K562 (cell line): ENCODE data around the gene ADI1. TPM values are rescaled to one million over a fixed set of nuclear protein-coding genes. Genes with fewer than 3 reads are reported as not detected.

Experiments
- ATAC-seq: fragments of 200-7000 bp; cut with Tn5 transposase; 3 replicates; pipeline ENCODE4 v1.9.1; 2020; ENCODE audit warnings: moderate library complexity
- BruUV-seq: library from RNA; stranded (reverse); fragments of 400-500 nt; replicated peaks from 2 replicates; lab custom pipeline; 2021; lab: Mats Ljungman, UMichigan
- CTCF ChIA-PET: fragments of 300-600 bp; formaldehyde crosslinking; extraction: SDS; loops from one replicate; lab custom pipeline; 2021; ENCODE audit warnings: low intra/inter-chr PET ratio; lab: Yijun Ruan, JAX
- POLR2A ChIA-PET: fragments of 300-600, 350-650 bp; sonication (Branson Sonifier 250); formaldehyde crosslinking; extraction: SDS; loops from one replicate; lab custom pipeline; 2021; ENCODE audit warnings: antibody characterized with exemption, inconsistent platforms; lab: Yijun Ruan, JAX
- DNase-seq, 4 experiments: peaks; one replicate each; pipeline versions ENCODE4 v3.0.0 to v3.0.0-alpha.2; 2011 to 2018; ENCODE audit warnings: low spot score in 3 of 4, mixed read lengths in 3 of 4; ENCODE audit errors: extremely low read depth in 1 of 4
- FAIRE-seq: peaks from 2 replicates; lab custom pipeline; 2011; peaks lifted over from hg19 to GRCh38; lab: Jason Lieb, UNC
- H2AFZ ChIP-seq: 2 replicates; pipeline ENCODE4 v1.6.0; 2011; ENCODE audit warnings: low read depth, low read length, control low read depth, inconsistent platforms
- H3K27ac ChIP-seq: fragments of 200-600 bp; 3 replicates; pipeline ENCODE4 v1.8.0; 2011; ENCODE audit warnings: low read depth, mild to moderate bottlenecking, control low read depth, inconsistent platforms, low read length, moderate library complexity, mixed read lengths; ENCODE audit errors: extremely low read depth
- H3K27me3 ChIP-seq, 2 experiments: fragments of 300-600 bp in 1 of 2; 2 replicates in 1 of 2; 3 replicates in 1 of 2; pipeline versions ENCODE4 v1.6.0 to v1.8.0; 2011; ENCODE audit warnings: inconsistent platforms in 2 of 2, low read length in 2 of 2, mild to moderate bottlenecking in 1 of 2, mixed read lengths in 1 of 2, moderate library complexity in 1 of 2; ENCODE audit not compliant: control insufficient read depth in 2 of 2, insufficient read depth in 2 of 2
- H3K36me3 ChIP-seq: fragments of 300-600 bp; 3 replicates; pipeline ENCODE4 v1.8.0; 2011; ENCODE audit warnings: mild to moderate bottlenecking, low read length, inconsistent platforms; ENCODE audit not compliant: control insufficient read depth, insufficient read depth
- H3K4me1 ChIP-seq, 2 experiments: fragments of 200-600 bp in 1 of 2; replicated peaks in 1 of 2; 2 replicates in 1 of 2; 3 replicates in 1 of 2; pipeline versions ENCODE4 v1.5.1 to v1.8.0; 2011; ENCODE audit warnings: inconsistent platforms in 2 of 2, low read length in 2 of 2, mild to moderate bottlenecking in 1 of 2, mixed read lengths in 1 of 2, moderate library complexity in 1 of 2; ENCODE audit not compliant: control insufficient read depth in 2 of 2, insufficient read depth in 2 of 2
- H3K4me2 ChIP-seq: 2 replicates; pipeline ENCODE4 v1.6.1; 2011; ENCODE audit warnings: low read length, control low read depth, inconsistent platforms, mixed read lengths; ENCODE audit not compliant: insufficient read depth
- H3K4me3 ChIP-seq: fragments of 200-600 bp; sonication (generic), shearing (Covaris generic); 2 replicates; pipeline ENCODE4 v1.5.1; 2016; ENCODE audit warnings: control low read depth, inconsistent platforms
- H3K79me2 ChIP-seq: fragments of 200-600 bp; 3 replicates; pipeline ENCODE4 v1.8.0; 2011; ENCODE audit warnings: low read length, inconsistent platforms; ENCODE audit not compliant: control insufficient read depth, insufficient read depth
- H3K9ac ChIP-seq, 2 experiments: 2 replicates each; pipeline versions ENCODE4 v1.6.0 to v1.6.1; 2011; ENCODE audit warnings: low read depth in 2 of 2, low read length in 2 of 2, control low read depth in 1 of 2, inconsistent platforms in 1 of 2, mild to moderate bottlenecking in 1 of 2, mixed read lengths in 1 of 2; ENCODE audit not compliant: insufficient read depth in 1 of 2
- H3K9me1 ChIP-seq: one replicate; pipeline ENCODE4 v1.6.0; 2011; ENCODE audit warnings: inconsistent platforms, mild to moderate bottlenecking, low read length, moderate library complexity; ENCODE audit not compliant: control insufficient read depth, insufficient read depth
- H3K9me3 ChIP-seq: replicated peaks from 2 replicates; pipeline ENCODE4 v1.5.1; 2011; ENCODE audit warnings: low read depth, low read length, inconsistent platforms; ENCODE audit not compliant: control insufficient read depth, insufficient read depth
- H4K20me1 ChIP-seq: replicated peaks from 2 replicates; pipeline ENCODE4 v1.6.1; 2011; ENCODE audit warnings: low read length, inconsistent platforms, mixed read lengths; ENCODE audit not compliant: control insufficient read depth, insufficient read depth
- ELF1 ChIP-seq: fragments of 200-800 bp; sonication (Bioruptor generic); IDR thresholded peaks from 2 replicates; pipeline ENCODE4 v1.6.1; 2016; ENCODE audit warnings: missing genetic modification characterization, missing compliant biosample characterization
- FOXP1 ChIP-seq: sonication (generic); formaldehyde crosslinking; IDR thresholded peaks from 2 replicates; pipeline ENCODE4 v1.8.0; 2022; ENCODE audit warnings: mild to moderate bottlenecking, missing genetic modification reagents
- HMGN3 ChIP-seq: IDR thresholded peaks from 2 replicates; pipeline ENCODE4 v1.6.1; 2011; ENCODE audit warnings: borderline replicate concordance, low read depth, mild to moderate bottlenecking, mixed read lengths, low read length; ENCODE audit not compliant: insufficient read length; ENCODE audit errors: extremely low read depth
- MEF2D ChIP-seq: conservative IDR thresholded peaks from 2 replicates; pipeline ENCODE4 v1.6.1; 2016; ENCODE audit warnings: low read depth, missing genetic modification characterization, missing compliant biosample characterization
- NONO ChIP-seq, 2 experiments: fragments of 200-400 bp in 1 of 2; fragments of 450-650 bp in 1 of 2; formaldehyde crosslinking in 1 of 2; IDR thresholded peaks; 2 replicates each; pipeline ENCODE4 v1.6.1; 2017; ENCODE audit warnings: low read depth in 2 of 2, mild to moderate bottlenecking in 2 of 2, moderate library complexity in 2 of 2, low read length in 1 of 2
- TSC22D4 ChIP-seq: fragments of 450-650 bp; IDR thresholded peaks from 2 replicates; pipeline ENCODE4 v1.6.1; 2016; ENCODE audit warnings: missing genetic modification characterization, missing biosample characterization, control low read depth
- WGBS: fragments of 100-300 bp; shearing (Covaris generic); methylation state at CpG from one replicate; pipeline ENCODE4 v1.1.6; 2016; ENCODE audit warnings: low coverage, mixed read lengths; ENCODE audit not compliant: insufficient coverage; ENCODE audit errors: missing lambda C conversion rate; 5-methylcytosine and 5-hydroxymethylcytosine counted together
- in situ Hi-C: fragments of 300-500 bp; cut with MboI; formaldehyde crosslinking; loops from 4 replicates; pipeline ENCODE4 v1.15.0; 2018; ENCODE audit warnings: inconsistent platforms, mixed read lengths
- intact Hi-C: fragments of 100-400 bp; cut with micrococcal nuclease; formaldehyde crosslinking; loops from 2 replicates; pipeline ENCODE4 v1.14.2; 2022
- polyA plus RNA-seq, 8 experiments: library from polyadenylated mRNA; depleted of rRNA in 4 of 8; stranded (reverse) in 5 of 8; unstranded in 3 of 8; fragments of >200 nt; fragmentation: Nextera tagmentation in 2 of 8; fragmentation: Illumina TruSeq in 1 of 8; extraction: Ambion mirVana in 2 of 8; extraction: Trizol in 1 of 8; gene quantifications; 2 replicates each; pipeline versions ENCODE4 v1.2.1 to v1.2.3, GENCODE V29; 2011 to 2014; ENCODE audit warnings: inconsistent platforms in 1 of 8, missing spikeins in 1 of 8
- total RNA-seq, 7 experiments: library from RNA; depleted of rRNA in 6 of 7; stranded (reverse); fragments of >200 nt in 6 of 7; fragmentation: Illumina TruSeq in 2 of 7; extraction: Trizol in 2 of 7; gene quantifications; 2 replicates each; pipeline versions ENCODE4 v1.2.1 to v1.2.3, GENCODE V29; 2011 to 2021; ENCODE audit warnings: low replicate concordance in 1 of 7
- TF ChIP-seq, protein P1 (sequence below): fragments of 250-450 bp; sonication (Bioruptor Pico); IDR thresholded peaks from 2 replicates; pipeline ENCODE4 v1.4.0; 2020; ENCODE audit warnings: mild to moderate bottlenecking, moderate library complexity
- TF ChIP-seq, protein P2 (sequence below): fragments of 250-450 bp; sonication (Bioruptor Pico); IDR thresholded peaks from 2 replicates; pipeline ENCODE4 v1.5.0; 2021
- TF ChIP-seq, protein P3 (sequence below): fragments of 450-650 bp; IDR thresholded peaks from 2 replicates; pipeline ENCODE4 v1.6.1; 2016; ENCODE audit warnings: borderline replicate concordance

The ADI1 gene
- total and polyA plus RNA-seq, 9 of the 15 experiments (the other 6 are each of a cell fraction or from before 2014, with no cell fraction given): 6.1 to 51.0 (median 27.1) TPM

DNA sequence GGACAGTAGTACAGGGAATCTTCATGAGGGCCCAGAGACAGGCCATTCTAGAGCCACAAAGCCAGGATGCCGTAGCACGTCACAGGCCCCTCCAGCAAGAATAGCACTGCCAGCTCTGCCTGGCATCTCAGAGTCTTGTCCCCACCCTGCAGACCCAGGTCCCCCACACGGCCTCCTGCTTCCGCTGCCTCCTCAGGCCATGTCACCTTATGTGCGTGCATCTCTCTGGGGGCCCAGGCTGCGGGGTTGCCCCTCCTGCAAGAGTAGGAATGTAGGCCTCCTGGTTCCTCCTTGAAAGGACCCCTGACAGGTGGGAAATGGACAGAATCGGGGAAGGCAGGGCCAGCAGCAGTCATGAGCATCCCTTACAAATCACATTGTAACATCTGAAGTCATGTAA is 49.8 kb downstream of the ADI1 start (continued):
- TF ChIP-seq, protein P1, sequence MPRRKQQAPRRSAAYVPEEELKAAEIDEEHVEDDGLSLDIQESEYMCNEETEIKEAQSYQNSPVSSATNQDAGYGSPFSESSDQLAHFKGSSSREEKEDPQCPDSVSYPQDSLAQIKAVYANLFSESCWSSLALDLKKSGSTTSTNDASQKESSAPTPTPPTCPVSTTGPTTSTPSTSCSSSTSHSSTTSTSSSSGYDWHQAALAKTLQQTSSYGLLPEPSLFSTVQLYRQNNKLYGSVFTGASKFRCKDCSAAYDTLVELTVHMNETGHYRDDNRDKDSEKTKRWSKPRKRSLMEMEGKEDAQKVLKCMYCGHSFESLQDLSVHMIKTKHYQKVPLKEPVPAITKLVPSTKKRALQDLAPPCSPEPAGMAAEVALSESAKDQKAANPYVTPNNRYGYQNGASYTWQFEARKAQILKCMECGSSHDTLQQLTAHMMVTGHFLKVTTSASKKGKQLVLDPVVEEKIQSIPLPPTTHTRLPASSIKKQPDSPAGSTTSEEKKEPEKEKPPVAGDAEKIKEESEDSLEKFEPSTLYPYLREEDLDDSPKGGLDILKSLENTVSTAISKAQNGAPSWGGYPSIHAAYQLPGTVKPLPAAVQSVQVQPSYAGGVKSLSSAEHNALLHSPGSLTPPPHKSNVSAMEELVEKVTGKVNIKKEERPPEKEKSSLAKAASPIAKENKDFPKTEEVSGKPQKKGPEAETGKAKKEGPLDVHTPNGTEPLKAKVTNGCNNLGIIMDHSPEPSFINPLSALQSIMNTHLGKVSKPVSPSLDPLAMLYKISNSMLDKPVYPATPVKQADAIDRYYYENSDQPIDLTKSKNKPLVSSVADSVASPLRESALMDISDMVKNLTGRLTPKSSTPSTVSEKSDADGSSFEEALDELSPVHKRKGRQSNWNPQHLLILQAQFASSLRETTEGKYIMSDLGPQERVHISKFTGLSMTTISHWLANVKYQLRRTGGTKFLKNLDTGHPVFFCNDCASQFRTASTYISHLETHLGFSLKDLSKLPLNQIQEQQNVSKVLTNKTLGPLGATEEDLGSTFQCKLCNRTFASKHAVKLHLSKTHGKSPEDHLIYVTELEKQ (CRISPR knock-in tag): no peak
- TF ChIP-seq, protein P2, sequence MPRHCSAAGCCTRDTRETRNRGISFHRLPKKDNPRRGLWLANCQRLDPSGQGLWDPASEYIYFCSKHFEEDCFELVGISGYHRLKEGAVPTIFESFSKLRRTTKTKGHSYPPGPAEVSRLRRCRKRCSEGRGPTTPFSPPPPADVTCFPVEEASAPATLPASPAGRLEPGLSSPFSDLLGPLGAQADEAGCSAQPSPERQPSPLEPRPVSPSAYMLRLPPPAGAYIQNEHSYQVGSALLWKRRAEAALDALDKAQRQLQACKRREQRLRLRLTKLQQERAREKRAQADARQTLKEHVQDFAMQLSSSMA: no peak
- TF ChIP-seq, all 486 proteins: peak for 0

DNA sequence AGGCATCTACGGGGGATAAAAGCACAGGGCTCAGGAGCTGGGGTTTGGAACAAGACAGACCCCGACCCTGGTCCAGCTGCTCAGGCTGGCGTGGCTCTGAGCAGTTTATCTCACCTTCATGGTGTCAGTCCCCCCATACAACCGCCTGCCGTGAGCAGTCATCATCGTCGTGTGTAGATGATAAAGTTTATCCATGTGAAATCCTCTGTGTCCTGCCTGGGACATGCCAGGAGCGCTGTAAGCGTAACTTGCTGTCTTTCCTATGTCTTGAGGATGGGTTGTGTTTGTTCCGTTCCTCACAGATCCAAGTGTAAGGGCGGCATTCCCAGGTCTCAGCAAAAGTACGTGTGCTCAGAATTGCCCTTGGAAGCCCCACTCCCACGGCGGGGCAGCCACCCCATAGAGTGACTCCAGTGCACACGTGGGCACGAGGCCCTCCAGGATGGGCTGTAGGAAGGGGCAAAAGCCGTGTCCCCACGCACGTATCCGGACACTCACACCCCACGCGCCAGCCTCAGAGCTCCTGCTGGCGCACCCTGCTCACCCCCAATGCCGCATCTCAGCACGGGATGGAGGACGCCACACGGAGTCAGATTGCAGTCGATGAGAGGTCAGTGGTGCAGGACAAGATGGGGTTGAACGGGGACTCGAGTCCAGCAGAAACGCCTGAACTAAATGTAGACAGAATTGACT is 50.9 kb downstream of the ADI1 start:
- DNase-seq (no peak), FAIRE-seq (no peak), ATAC-seq (no peak)
- ChIA-PET CTCF (no interaction called here), POLR2A (interaction anchor here (0.6 to 0.9 kb wide), 2 partner anchors 15 to 20 kb away, joined by 3 to 4 read pairs; no protein-coding TSS in a partner anchor)
- Histone ChIP-seq H2AFZ (no peak overlapping the region), H4K20me1 (0 out of 2 replicates have a peak, but pooled peaks cover 4% of the 10 kb centered on the region), H3K9ac (peak overlapping the region in 1 of 2 experiments; percentile 55; a peak in 1 of 4 replicates), H3K4me2 (no peak overlapping the region), H3K79me2 (no peaks in the 10 kb centered on the region), H3K36me3 (peaks cover 75% of the 10 kb centered on the region; the same call in 1 of the 3 replicates), H3K27me3 (no peaks in the 10 kb centered on the region), H3K9me1 (peaks cover 5% of the 10 kb centered on the region), H3K4me3 (no peak overlapping the region), H3K4me1 (peaks cover 0 to 6% of the 10 kb centered on the region in 2 experiments; a peak in 1 of 5 replicates), H3K27ac (no peak overlapping the region), H3K9me3 (no peaks in the 10 kb centered on the region)
- no peak for TF ChIP-seq HMGN3
- no peak for TF ChIP-seq TSC22D4 (tag)
- TF ChIP-seq NONO (IDR thresholded peaks at IDR 0.05; ENCODE audit: low read depth in 2 of 2, low read length in 1 of 2): no peak
- TF ChIP-seq FOXP1 (CRISPR knock-in tag): no peak
- no peak for TF ChIP-seq ELF1 (tag)
- TF ChIP-seq, protein P3, sequence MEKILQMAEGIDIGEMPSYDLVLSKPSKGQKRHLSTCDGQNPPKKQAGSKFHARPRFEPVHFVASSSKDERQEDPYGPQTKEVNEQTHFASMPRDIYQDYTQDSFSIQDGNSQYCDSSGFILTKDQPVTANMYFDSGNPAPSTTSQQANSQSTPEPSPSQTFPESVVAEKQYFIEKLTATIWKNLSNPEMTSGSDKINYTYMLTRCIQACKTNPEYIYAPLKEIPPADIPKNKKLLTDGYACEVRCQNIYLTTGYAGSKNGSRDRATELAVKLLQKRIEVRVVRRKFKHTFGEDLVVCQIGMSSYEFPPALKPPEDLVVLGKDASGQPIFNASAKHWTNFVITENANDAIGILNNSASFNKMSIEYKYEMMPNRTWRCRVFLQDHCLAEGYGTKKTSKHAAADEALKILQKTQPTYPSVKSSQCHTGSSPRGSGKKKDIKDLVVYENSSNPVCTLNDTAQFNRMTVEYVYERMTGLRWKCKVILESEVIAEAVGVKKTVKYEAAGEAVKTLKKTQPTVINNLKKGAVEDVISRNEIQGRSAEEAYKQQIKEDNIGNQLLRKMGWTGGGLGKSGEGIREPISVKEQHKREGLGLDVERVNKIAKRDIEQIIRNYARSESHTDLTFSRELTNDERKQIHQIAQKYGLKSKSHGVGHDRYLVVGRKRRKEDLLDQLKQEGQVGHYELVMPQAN: no peak
- no peak for TF ChIP-seq MEF2D
- intact Hi-C loops (no loop called here), in situ Hi-C loops (no loop called here)
- BruUV-seq: no TSS peak
- 91% methylated on average over 25 of the region's 31 CpGs for WGBS
